TTC549 (cell line): ENCODE measurements around the gene KCND3.

Experiments
- FAIRE-seq: peaks from 2 replicates; lab custom pipeline; 2012; peaks lifted over from hg19 to GRCh38; lab: Jason Lieb, UNC

Gene KCND3

GRCh38 chr1:111880881-111881837 is 108.3 kb downstream of the KCND3 start:
- no peak for FAIRE-seq

- FAIRE-seq, result no peak
These were observed 110.4 kb downstream of the KCND3 start for GRCh38 chr1:111879081-111879480.

GRCh38 chr1:111878649-111879048 is 110.8 kb downstream of the KCND3 start:
- no peak for FAIRE-seq

GRCh38 chr1:111878091-111878490 is 111.4 kb downstream of the KCND3 start:
- FAIRE-seq, result no peak

GRCh38 chr1:111876631-111877030 is 112.8 kb downstream of the KCND3 start:
- FAIRE-seq, result no peak

- FAIRE-seq, result no peak
These were observed 113.8 kb downstream of the KCND3 start for GRCh38 chr1:111875640-111876039.

- FAIRE-seq, result no peak
These were observed 115.9 kb downstream of the KCND3 start for GRCh38 chr1:111873460-111874030.

- FAIRE-seq, result no peak
These were observed 119.3 kb downstream of the KCND3 start for GRCh38 chr1:111870181-111870580.

GRCh38 chr1:111867868-111868440 is 121.5 kb downstream of the KCND3 start:
- FAIRE-seq, result no peak

GRCh38 chr1:111864862-111865261 is 124.6 kb downstream of the KCND3 start:
- FAIRE-seq, result no peak

- no peak for FAIRE-seq
These were observed 126.1 kb downstream of the KCND3 start for GRCh38 chr1:111863401-111863800.

- no peak for FAIRE-seq
These were observed 126.9 kb downstream of the KCND3 start for GRCh38 chr1:111862599-111862998.

- FAIRE-seq, result no peak
These were observed 127.9 kb downstream of the KCND3 start for GRCh38 chr1:111861523-111861922.

GRCh38 chr1:111857194-111857651 is 132.2 kb downstream of the KCND3 start:
- no peak for FAIRE-seq

- FAIRE-seq, result no peak
These were observed 132.9 kb downstream of the KCND3 start for GRCh38 chr1:111856411-111857185.

GRCh38 chr1:111855260-111855659 is 134.2 kb downstream of the KCND3 start:
- no peak for FAIRE-seq

- no peak for FAIRE-seq
These were observed 137.2 kb downstream of the KCND3 start for GRCh38 chr1:111852261-111852721.

GRCh38 chr1:111851552-111851951 is 137.9 kb downstream of the KCND3 start:
- FAIRE-seq, result no peak

- no peak for FAIRE-seq
These were observed 139.4 kb downstream of the KCND3 start for GRCh38 chr1:111850109-111850508.

GRCh38 chr1:111848852-111849545 is 140.5 kb downstream of the KCND3 start:
- no peak for FAIRE-seq

GRCh38 chr1:111847466-111847865 is 142.0 kb downstream of the KCND3 start:
- no peak for FAIRE-seq

GRCh38 chr1:111846842-111847241 is 142.6 kb downstream of the KCND3 start:
- FAIRE-seq, result no peak
